Measurements from ENCODE around the gene PPP1R14C.

Gene PPP1R14C

DNA sequence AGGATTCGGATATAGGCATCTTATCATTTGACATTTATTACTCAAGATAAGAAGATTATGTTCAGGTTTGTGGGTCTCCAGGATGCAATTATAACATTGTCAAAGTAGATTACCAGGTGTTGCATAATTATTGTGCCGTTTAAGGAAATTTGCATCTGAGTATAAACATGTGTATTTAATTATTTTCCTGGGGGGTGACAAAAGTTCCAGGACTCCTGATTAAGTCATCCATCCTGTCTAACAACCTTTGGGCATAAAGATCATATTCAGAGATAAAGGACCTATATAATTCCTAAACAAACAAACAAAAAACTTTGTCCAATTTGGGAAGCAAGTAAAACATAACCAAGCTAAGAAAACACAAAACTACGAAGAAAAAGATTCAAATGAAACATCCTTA, 3.3 kb upstream of the PPP1R14C start:
- no peak for DNase-seq

DNA sequence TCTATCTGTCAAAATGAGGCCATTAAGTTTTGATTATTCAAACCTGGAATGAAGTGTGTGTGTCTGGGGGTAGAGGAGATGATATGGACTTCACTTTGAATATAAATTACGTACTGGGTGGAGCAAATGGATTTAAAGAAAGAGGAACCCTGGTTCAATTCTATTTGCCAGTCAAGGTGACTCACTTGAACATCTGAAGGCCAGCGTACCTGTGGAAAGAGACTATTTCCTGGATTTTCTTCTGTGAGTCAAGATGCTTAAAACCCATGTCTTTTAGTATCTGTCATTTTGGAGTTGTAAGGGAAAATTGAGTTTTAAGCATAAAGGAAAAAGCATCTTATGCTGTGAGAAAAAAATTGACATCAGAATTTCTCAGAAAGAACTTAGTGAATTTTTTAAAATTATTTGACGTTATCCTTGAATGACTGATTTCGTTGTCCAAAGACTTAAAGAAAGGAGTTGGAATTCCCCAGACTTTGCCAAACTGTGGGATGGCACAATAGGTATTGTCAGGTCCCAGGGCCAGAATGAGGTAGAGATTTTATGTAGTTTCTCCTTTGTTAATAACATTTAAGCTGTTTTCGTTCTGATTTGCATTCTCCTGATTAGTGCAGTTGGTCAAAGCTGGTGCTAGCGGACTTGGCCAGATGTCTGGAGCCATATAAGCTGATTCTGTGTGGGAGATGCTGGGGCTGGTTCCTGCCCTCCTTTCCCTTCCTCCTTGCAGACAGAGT, 2.4 kb upstream of the PPP1R14C start:
- no peak for DNase-seq

DNA sequence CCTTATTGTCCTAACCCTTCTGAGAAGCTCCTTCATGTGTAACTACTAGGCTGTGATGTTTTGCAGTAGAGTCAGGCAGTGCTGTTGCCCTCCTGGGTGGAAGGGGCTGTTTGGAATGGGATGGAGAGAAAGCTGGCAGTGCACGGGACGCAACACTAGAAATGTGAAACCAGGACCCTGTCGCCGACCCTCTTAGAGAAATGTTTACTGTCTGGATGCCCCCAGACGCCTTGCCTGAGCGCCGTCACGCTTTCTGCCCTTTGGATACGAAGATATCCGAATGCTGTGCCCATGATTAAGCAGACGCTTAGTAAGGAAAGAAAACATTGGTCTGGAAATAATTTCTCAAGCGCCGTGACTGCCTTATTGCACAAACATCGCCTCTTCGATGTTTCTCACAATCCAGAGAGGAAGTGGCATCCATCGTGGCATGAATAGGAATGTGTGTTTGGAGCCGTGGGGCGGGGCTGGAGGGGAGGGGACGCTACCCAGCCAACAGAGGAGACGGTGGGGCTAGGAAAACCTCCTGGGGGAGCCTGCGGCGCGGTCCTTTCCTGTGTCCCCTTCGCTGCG, 661 bp upstream of the PPP1R14C start:
- DNase-seq: no peak

DNA sequence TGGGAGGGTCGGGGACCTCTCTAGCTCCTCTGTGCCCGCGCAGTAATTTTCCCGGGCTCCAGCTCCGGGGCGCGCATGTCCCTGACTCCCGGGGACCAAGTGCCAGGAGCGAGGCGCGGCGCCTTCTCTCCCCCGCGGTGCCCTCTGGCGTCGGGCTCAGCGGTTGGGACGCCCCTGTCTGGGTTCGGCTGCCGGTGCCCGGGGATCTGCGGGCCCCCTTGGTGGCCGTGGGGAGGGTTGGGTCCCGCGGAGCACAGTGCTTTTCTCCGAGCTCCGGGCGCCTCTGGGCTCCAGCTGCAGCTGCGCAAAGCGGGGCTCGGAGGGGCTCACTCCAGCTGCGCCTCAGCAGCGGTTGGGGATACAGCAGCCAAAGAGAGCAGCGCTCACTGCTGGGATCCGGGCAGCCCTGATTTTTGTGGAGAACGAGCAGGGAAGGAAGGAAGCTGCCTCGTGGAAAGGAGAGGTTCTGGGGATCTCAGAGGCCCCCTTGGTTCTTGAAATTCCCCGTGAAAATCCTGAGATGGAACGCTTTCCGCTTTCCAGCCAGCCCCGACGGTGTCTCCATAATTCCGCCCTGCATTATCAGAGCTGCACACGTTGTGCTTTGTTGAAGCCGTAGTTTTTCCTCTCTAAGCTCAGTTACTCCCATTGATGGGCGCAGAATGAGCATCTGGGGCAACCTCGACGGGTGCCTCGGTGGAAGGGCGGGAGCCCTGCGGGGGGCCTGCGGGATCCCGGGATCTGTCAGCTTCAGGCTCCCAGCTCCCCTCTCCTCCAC, 861 bp downstream of the PPP1R14C start:
- no peak for DNase-seq

GRCh38 chr6:150144294-150144868, 1.5 kb downstream of the PPP1R14C start:
- no peak for DNase-seq

DNA sequence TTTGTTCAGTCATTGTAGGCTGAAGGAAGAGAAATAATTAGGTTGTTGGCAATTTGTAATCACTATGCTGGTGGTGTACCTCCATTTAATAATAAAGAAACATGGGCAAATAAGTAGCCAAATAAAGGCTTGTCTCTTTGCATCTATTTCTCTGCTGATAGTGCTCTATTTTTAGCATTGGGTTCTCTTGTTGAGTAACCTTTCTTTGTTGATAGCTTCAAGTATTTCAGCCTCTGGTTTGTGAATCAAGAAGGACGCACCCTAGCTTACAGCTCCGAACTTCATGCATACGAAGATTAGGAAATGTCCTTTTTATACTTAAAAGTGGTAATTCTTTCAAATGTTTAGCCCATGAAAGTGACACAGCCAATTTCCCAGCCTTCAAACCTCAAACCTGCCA, 2.6 kb downstream of the PPP1R14C start:
- DNase-seq: no peak

GRCh38 chr6:150145830-150146229, 3.0 kb downstream of the PPP1R14C start:
- no peak for DNase-seq

DNA sequence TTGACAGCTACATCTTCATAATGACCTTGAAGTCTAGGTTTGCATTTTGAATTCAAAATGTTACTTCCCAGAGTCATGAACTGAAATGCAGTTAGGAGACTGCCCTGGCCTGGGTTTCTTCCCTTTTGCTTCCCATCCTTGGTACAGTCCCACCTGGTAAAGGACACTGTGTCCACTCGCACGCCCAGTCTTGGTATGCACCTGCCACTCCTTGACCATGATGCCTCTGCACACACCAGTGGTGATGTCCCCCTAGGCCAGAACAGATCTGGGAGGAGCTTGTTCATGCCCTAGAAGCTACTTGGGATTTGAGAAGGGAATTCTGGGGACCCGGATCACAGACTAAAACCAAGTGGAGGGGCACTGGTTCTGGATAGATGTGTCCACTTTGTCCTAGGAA, 3.6 kb downstream of the PPP1R14C start:
- DNase-seq: no peak

GRCh38 chr6:150149146-150149545, 6.3 kb downstream of the PPP1R14C start:
- no peak for DNase-seq

DNA sequence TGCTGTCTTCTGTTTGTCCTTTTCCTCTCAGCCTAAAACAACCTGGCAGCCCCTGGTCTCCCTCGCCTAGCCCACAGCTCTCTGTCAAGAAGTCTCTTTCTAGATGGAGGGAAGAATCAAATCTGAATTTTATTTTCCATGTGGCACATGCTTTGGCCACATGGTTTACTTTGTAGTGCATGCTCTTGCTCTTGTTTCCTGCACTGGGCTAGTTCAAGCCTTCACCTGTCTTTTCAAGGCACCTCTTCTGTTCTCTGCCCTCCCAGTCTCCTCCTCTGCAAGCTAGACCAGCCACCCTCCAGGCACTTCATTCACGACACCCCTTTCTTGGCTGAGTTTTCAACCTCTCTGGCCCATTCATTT, 7.6 kb downstream of the PPP1R14C start:
- no peak for DNase-seq

DNA sequence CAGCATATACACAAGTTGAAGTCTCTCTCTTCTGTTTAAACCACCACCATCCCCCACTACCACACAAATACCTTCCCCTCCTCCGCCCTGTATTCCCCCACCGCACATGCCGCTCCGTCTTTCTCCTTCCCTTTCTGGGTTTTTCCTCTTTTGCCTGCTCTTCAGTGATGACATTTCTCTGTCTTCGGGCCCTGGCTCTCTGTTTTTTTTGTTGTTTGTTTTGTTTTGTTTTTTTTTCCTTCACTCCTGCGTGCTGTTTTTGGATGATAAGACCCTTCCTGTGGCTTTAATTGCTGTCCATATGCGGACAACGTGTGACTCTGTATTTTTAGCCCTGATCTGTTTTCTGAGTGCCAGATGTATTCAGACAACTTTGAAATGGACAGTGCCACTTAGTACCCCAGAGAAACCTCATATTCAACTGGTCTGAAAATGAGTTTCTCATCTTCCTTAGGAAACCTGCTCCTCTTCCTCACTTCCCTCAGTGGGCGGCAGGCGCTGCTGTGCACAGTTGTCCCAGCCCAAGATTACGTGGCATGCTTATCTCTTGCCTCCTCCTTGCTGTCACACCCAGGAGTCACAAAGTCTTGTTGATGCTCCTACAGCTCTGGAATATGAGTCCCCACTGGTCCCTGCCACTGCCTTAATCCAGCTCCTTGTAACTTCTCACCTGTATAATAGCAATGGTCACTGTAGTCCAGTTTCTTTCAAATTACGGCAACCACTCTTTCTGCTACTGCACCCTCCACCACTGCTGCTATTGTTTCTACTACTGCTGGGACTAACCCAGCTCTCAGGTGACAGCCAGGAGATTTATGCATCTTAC, 8.2 kb downstream of the PPP1R14C start:
- DNase-seq: no peak

DNA sequence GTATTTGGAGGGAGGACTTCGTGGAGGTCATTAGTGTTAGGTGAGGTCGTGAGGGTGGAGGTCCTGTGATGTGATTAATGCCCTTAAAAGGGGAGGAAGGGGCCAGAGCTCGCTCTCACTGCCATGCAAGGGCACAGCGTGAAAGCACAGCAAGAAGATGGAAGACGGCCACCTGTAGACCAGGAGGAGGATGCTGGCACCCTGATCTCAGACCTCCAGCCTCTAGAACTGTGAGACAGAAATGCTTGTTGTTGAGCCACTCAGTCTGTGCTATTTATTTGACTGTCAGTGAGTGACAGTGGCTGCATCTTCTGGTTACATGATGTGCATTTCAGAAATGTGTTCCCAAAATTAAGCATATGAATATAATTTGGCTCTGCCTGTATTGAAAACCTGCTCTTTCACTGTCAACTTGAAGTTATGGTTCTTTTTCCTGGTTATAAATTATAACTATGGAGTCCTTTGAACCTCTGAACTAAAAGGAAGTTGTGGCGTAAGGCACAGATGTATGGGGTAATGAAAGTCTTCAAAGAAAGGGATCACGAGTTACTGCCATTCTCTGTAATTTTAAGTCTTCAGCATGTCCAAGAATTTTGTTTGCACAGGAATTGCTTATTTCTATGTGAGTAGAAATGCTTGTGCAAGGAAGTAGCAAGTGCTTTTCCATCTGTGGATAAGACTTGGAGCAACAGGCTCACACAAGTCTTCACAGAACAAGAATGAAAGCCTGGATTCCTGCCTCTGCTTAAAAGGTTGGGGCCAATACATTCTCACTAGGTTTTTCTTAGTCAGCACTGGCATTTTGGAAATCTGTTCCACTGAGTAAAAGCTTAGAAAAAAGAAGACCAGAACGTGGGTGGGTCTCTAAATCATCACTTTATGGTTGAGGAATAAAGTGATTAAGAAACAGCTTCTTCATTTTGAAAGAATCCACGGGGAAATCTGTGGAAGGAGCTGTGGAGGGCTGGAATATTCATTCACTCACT, 10.3 kb downstream of the PPP1R14C start:
- DNase-seq: no peak

DNA sequence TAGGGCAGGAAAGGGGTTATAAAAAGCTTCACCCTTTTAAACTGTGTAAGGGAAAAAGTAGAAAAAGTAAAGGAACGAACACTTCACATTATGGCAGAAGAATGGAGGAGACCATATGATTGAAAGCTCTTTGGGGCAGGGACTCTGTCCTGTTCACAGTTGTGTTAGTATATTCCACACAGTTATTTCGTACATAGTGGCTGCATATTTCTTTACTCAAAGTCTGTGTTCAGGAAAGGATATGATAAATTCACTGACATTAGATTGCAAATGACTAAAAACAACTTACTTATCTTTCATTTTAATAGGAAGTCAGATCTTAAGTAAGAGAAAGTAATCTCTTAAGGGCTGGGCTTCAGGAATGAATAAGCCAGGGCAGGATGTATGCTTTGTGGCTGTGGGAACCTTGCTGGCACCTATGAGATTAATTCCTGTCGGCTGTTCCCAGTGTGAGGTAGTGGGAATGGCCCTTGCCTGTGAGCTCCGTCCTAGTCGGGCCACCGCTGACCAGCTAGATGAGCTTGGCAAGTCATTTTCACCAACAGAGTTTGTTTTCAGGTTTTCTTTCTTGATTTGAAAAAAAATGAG, 11.2 kb downstream of the PPP1R14C start:
- no peak for DNase-seq

GRCh38 chr6:150156460-150156859, 13.6 kb downstream of the PPP1R14C start:
- no peak for DNase-seq

DNA sequence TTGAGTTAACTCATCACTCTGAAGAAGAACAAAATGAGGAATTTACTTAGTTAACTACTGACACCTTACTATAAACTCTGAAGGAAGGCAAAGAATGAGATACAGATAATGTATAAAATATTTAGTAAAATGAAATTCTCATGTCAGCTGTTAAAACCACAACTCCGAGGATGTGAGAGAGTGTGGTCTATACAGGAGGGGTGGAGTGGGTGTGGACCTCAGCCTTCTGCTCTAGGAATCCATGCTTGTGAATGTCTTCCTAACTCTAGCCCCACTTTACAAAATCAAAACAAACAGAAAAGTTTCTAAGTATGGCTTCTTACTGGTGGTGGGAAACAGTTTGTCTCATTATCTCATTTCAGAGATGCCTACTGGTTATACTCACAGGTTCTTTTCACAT, 14.2 kb downstream of the PPP1R14C start:
- no peak for DNase-seq

DNA sequence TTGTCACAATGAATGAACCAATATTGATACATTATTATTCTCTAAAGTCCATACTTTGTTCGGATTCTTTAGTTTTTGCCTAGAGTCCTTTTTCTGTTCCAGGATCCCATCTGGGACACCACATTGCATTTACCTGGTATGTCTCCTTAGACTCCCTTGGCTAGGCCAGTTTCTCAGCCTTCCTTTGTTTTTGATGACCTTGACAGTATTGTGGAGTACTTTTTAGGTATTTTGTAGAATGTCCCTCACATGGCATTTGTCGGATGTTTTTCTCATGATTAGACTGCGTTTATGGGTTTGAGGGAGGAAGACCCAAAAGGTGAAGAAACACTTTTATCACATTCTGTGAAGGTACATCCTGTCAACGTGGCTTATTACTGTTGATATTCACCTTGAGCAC, 16.9 kb downstream of the PPP1R14C start:
- no peak for DNase-seq

DNA sequence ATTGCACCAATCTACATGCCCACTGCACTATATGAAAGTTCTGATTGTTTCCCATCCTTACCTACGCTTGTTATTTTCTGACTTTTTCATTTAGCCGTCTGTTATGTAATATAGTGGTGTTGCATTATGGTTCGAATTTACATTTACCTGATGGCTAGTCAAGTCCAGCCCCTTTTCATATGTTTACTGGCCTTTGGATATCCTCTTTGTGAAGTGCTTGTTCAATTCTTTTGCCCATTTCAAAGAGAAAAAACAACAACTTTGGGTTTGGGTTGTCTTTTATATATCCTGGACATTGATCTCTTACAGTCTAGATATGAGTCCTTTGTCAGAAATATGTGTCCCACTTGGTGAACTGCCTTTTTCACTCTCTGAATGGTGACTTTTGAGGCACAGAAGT, 21.1 kb downstream of the PPP1R14C start:
- DNase-seq: no peak

GRCh38 chr6:150165020-150165702, 22.3 kb downstream of the PPP1R14C start:
- no peak for DNase-seq

- no peak for DNase-seq
Measured at GRCh38 chr6:150167479-150167873, 24.6 kb downstream of the PPP1R14C start.

DNA sequence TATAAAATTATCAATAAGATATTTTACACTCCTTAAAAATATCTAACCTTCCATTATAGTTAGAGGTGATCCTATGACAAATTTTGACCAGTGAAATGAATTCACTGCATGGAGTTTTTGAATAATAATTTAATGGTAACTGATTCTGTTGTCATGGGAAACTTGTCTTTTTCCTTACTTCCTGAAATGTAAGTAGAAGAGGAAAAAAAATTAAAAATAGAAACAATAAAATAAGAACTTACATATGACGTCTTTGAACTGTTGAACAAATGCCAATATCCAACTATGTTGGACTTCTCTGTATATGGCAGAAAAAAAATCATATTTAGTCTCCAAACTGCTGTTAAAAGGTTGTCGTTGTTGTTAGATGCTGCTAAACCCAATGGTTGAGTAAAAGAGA, 26.3 kb downstream of the PPP1R14C start:
- no peak for DNase-seq

DNA sequence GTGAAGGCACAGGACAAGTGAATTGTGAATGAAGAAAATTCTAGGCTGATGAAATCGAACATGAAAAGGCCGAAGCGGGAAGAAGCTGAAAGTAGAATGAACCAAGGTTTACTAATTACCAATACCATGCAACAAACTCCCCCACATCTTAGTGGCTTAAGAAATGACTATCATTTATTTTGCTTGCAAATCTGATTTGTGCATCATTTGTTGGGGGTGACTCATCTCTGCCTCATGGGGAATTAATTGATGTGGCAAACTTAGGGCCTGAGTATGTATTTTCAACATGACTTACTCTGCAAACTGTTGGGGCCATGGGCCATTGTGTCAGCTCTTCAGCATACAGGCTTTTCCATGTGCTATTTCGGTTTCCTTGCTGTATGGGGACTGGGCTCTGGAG, 26.8 kb downstream of the PPP1R14C start:
- DNase-seq: no peak

Measured in effector CD8-positive, alpha-beta T cell (primary cell).